Stomach (tissue), 4 donors: ENCODE measurements around the gene NPAS4.
"Not testable (repeated sequence)": the region's sequence is repeated elsewhere in the genome, so short reads cannot be mapped to it uniquely, and the experiment has no call there.

Experiments used
- CTCF ChIP-seq, 7 experiments: fragments of 450-650 bp in 4 of 7; fragments of 200-600 bp in 3 of 7; sonication (generic) in 3 of 7; IDR thresholded peaks; one replicate each; pipeline ENCODE4 v1.5.1; 2016 to 2019; ENCODE audit warnings: antibody characterized with exemption in 7 of 7, control low read depth in 2 of 7, mild to moderate bottlenecking in 1 of 7
- EP300 ChIP-seq: sonication (generic); formaldehyde crosslinking; IDR thresholded peaks from one replicate; pipeline ENCODE4 v1.6.1; 2017; ENCODE audit warnings: antibody characterized with exemption
- POLR2A ChIP-seq, 4 donors: fragments of 450-650 bp; IDR thresholded peaks; one replicate each; pipeline ENCODE4 v1.6.1; 2016; ENCODE audit warnings: antibody characterized with exemption in 4 of 4, control low read depth in 2 of 4, mild to moderate bottlenecking in 1 of 4, moderate library complexity in 1 of 4
- POLR2AphosphoS5 ChIP-seq, 3 donors: sonication (generic); formaldehyde crosslinking; IDR thresholded peaks; one replicate each; pipeline ENCODE4 v1.6.1; 2016; ENCODE audit warnings: antibody characterized with exemption in 3 of 3

DNA sequence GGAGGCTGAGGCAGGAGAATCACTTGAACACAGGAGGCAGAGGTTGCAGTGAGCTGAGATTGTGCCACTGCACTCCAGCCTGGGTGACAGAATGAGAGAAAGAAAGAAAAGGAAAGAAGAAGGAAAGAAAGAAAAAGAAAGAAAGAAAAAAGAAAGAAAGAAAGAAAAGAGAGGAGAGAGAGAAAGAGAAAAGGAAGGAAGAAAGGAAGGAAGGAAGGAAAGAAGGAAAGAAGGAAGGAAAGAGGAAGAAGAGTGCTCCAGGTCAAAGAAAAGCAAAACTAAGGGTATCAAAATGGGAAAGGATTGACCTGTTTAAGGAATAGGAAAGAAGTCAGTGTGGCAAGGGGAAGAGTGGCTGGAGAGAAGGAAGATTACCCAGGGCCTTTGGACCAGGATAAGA, 10.5 kb downstream of the NPAS4 start:
- not testable (repeated sequence) for TF ChIP-seq POLR2A (IDR thresholded peaks at IDR 0.05); CTCF (IDR thresholded peaks at IDR 0.05); POLR2AphosphoS5 (IDR thresholded peaks at IDR 0.05); EP300
